RPMI8226 (cell line): ENCODE data around the gene RALGDS.
"Not testable (repeated sequence)": the region's sequence is repeated elsewhere in the genome, so short reads cannot be mapped to it uniquely, and the experiment has no call there.

ENCODE experiments used
- DNase-seq: peaks from one replicate; pipeline ENCODE4 v3.0.0-alpha.2; 2015

Gene RALGDS

GRCh38 chr9:133083688-133084087, 37.4 kb downstream of the RALGDS start:
- not testable (repeated sequence) for DNase-seq

DNA sequence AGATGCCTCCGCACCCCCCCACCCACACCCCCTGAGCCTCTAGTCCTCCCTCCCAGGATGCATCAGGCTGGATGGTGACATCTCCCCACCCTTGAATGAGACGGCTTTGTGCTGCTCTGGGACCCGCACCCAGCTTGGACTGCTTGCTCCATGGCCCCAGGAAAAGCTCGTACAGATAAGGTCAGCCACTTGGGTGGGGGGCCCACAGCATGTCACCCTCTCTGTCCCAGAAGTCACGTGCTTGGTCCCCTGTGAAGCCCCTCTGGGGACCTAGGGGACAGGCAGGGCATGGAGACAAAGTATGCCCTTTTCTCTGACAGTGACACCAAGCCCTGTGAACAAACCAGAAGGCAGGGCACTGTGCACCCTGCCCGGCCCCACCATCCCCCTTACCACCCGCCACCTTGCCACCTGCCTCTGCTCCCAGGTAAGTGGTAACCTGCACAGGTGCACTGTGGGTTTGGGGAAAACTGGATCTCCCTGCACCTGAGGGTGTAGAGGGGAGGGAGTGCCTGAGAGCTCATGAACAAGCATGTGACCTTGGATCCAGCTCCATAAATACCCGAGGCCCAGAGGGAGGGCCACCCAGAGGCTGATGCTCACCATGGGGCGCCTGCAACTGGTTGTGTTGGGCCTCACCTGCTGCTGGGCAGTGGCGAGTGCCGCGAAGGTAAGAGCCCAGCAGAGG, 38.9 kb downstream of the RALGDS start:
- not testable (repeated sequence) for DNase-seq

DNA sequence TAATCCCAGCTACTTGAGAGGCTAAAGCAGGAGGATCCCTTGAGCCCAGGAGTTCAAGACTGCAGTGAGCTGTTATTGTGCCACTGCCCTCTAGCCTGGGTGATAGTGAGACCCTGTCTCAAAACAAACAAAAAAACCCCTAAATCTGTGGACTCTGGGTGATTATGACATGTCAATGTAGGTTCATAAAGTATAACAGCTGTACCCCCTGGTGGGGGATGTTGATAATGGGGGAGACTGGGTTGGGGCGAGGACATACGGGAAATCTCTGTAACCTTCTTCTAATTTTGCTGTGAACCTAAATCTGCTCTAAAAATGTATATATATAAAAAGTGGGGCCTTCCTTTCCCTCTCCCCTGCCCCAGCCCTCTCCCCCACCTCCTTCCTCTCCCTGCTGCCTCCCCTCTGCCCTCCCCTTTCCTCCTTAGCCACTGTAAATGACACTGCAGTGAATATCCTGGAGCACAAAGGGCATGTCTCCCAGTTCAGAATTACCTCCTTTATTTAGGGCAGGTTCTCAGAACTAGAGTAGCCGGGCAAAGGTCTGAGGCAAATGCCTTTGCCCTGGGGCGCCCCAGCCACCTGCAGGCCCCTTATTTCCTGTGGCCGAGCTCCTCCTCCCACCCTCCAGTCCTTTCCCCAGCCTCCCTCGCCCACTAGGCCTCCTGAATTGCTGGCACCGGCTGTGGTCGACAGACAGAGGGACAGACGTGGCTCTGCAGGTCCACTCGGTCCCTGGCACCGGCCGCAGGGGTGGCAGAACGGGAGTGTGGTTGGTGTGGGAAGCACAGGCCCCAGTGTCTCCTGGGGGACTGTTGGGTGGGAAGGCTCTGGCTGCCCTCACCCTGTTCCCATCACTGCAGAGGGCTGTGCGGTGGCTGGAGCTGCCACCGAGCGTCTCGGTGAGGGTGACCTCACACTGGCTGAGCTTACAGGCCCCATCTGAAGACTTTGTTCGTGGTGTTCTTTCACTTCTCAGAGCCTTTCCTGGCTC, 40.0 kb downstream of the RALGDS start:
- DNase-seq: not testable (repeated sequence)

DNA sequence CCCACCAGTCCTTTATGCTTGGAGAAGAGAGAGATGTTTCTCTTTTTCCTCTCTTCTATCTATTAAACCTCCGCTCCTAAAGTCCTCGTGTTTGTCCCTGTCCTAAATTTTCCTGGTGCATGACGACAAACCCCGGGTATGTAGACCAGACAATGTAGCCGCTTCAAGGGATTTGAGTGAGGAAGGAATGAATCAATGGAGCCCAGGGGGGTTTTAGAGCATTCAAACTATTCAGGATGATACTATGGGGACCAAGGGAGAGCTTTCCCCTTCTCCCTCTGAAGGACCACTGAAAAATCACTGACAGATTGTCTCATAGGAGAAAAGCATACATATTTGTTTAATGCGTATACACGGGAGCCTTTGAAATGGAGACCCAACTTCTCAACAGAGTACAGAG, 40.9 kb downstream of the RALGDS start:
- DNase-seq: no peak

DNA sequence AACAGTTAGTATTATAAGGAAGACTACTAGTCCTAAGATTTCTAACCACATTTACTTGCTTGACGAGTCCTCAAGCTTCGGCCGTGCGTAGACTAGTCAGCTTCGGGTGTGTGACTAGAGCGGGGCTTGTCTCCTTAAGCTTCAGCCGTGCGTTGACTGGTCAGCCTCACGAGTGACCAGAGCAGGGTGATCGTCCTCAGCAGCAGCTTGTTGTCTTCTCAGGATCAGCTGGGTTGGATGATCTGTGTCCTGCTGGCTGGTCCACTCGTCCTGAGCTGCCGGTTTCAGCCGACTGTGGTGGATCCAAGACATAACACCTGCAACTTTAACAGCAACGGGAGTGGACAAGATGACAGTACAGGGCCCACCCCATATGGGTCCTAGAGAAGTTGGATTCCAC, 42.6 kb downstream of the RALGDS start:
- DNase-seq: no peak

- DNase-seq: no peak
Measured at GRCh38 chr9:133076691-133077090, 44.3 kb downstream of the RALGDS start.

GRCh38 chr9:133075925-133076630, 45.0 kb downstream of the RALGDS start:
- no peak for DNase-seq

DNA sequence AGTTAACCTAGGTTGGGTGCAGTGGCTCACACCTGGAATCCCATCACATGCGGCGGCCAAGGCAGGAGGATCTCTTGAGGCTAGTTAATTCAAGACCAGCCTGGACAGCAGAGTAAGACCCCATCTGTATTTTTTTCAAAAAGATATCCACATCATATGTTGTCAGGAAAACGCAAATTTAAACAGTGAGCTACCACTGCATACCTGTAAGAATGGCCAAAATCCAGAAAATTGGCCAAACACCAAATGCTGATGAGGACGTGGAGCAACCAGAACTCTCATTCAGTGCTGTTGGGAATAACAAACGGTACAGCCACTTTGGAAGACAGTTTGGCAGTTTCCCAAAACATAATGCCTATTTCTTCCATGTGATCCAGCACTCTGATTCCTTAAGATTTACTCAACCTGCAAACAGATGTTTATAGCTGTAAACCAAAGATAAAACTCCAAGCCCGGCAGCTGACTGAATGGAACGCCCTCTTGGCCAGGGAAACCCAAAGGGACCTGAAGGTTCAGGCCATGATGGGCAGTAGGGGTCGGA, 46.9 kb downstream of the RALGDS start:
- DNase-seq: no peak

- DNase-seq: no peak
Measured at GRCh38 chr9:133073086-133074014, 47.7 kb downstream of the RALGDS start.

GRCh38 chr9:133072210-133072609, 48.8 kb downstream of the RALGDS start:
- DNase-seq: not testable (repeated sequence)

DNA sequence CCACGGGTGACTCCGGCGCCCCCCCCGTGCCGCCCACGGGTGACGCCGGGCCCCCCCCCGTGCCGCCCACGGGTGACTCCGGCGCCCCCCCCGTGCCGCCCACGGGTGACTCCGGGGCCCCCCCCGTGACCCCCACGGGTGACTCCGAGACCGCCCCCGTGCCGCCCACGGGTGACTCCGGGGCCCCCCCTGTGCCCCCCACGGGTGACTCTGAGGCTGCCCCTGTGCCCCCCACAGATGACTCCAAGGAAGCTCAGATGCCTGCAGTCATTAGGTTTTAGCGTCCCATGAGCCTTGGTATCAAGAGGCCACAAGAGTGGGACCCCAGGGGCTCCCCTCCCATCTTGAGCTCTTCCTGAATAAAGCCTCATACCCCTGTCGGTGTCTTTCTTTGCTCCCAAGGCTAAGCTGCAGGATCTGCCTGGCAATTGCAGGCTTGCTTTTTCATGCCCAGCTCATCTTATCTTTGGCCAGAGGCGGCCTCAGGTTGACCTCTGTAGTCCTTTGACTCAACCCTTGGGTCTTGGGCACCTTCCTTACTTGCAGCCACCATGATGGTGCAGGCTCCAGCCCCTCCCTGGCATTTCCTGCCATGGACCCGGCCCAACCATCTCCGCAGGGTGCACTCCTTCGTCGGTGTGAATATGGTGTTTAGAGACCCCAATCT, 49.4 kb downstream of the RALGDS start:
- no peak for DNase-seq

DNA sequence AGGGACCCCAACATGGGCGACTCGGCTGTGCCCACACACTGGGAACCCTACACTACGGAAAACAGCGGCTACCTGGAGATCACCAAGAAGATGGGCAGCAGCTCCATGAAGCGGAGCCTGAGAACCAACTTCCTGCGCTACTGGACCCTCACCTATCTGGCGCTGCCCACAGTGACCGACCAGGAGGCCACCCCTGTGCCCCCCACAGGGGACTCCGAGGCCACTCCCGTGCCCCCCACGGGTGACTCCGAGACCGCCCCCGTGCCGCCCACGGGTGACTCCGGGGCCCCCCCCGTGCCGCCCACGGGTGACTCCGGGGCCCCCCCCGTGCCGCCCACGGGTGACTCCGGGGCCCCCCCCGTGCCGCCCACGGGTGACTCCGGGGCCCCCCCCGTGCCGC, 50.1 kb downstream of the RALGDS start:
- not testable (repeated sequence) for DNase-seq

GRCh38 chr9:133070500-133070961, 50.5 kb downstream of the RALGDS start:
- not testable (repeated sequence) for DNase-seq

DNA sequence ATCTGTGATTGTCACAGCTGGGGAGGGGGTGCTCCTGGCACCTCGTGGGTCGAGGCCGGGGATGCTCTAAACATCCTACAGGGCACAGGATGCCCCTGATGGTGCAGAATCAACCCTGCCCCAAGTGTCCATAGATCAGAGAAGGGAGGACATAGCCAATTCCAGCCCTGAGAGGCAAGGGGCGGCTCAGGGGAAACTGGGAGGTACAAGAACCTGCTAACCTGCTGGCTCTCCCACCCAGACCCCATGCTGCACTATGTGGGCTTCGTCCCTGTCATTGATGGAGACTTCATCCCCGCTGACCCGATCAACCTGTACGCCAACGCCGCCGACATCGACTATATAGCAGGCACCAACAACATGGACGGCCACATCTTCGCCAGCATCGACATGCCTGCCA, 52.6 kb downstream of the RALGDS start:
- DNase-seq: not testable (repeated sequence)

DNA sequence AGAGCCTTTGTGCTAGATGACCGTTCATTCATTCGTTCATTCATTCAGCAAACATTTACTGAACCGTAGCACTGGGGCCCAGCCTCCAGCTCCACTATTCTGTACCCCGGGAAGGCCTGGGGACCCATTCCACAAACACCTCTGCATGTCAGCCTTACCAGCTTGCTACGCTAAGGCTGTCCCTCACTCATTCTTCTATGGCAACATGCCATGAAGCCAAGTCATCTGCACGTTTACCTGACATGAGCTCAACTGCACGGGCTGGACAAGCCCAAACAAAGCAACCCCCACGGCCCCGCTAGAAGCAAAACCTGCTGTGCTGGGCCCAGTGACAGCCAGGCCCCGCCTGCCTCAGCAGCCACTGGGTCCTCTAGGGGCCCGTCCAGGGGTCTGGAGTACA, 53.2 kb downstream of the RALGDS start:
- no peak for DNase-seq

DNA sequence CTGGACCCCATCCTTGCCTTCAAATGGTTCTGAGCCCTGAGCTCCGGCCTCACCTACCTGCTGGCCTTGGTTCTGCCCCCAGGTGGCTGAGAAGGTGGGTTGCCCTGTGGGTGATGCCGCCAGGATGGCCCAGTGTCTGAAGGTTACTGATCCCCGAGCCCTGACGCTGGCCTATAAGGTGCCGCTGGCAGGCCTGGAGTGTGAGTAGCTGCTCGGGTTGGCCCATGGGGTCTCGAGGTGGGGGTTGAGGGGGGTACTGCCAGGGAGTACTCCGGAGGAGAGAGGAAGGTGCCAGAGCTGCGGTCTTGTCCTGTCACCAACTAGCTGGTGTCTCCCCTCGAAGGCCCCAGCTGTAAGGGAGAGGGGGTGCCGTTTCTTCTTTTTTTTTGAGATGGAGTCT, 54.0 kb downstream of the RALGDS start:
- no peak for DNase-seq

- DNase-seq: no peak
Measured at GRCh38 chr9:133066181-133066983, 54.7 kb downstream of the RALGDS start.

DNA sequence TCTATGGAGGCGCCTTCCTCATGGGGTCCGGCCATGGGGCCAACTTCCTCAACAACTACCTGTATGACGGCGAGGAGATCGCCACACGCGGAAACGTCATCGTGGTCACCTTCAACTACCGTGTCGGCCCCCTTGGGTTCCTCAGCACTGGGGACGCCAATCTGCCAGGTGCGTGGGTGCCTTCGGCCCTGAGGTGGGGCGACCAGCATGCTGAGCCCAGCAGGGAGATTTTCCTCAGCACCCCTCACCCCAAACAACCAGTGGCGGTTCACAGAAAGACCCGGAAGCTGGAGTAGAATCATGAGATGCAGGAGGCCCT, 56.0 kb downstream of the RALGDS start:
- no peak for DNase-seq

DNA sequence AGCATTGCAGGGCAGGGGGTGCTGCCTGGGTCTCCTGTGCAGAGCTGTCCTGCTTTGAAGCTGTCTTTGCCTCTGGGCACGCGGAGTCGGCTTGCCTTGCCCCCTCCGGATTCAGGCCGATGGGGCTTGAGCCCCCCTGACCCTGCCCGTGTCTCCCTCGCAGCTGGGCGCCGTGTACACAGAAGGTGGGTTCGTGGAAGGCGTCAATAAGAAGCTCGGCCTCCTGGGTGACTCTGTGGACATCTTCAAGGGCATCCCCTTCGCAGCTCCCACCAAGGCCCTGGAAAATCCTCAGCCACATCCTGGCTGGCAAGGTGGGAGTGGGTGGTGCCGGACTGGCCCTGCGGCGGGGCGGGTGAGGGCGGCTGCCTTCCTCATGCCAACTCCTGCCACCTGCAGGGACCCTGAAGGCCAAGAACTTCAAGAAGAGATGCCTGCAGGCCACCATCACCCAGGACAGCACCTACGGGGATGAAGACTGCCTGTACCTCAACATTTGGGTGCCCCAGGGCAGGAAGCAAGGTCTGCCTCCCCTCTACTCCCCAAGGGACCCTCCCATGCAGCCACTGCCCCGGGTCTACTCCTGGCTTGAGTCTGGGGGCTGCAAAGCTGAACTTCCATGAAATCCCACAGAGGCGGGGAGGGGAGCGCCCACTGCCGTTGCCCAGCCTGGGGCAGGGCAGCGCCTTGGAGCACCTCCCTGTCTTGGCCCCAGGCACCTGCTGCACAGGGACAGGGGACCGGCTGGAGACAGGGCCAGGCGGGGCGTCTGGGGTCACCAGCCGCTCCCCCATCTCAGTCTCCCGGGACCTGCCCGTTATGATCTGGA, 56.6 kb downstream of the RALGDS start:
- no peak for DNase-seq
